HCT116 (cell line): Measurements from ENCODE around the gene SLC6A18. TPM values are rescaled to one million over a fixed set of nuclear protein-coding genes. Genes with fewer than 3 reads are reported as not detected.

Experiments
- ATAC-seq: fragments of 200-7000 bp; cut with Tn5 transposase; 2 replicates; pipeline ENCODE4 v1.9.1; 2020; ENCODE audit warnings: mild to moderate bottlenecking, moderate library complexity
- BruUV-seq: library from RNA; stranded (reverse); fragments of 400-500 nt; replicated peaks from 2 replicates; lab custom pipeline; 2021; lab: Mats Ljungman, UMichigan
- CTCF ChIA-PET: fragments of 300-600 bp; sonication (Branson Sonifier 250); formaldehyde crosslinking; loops from one replicate; lab custom pipeline; 2021; ENCODE audit warnings: antibody characterized with exemption; lab: Charles Lee
- POLR2A ChIA-PET: fragments of 300-600, 350-600 bp; sonication (Branson Sonifier 250); formaldehyde crosslinking; loops from one replicate; lab custom pipeline; 2021; ENCODE audit warnings: antibody characterized with exemption; lab: Charles Lee
- RAD21 ChIA-PET, 2 experiments: fragments of 300-600 bp; sonication (Branson Sonifier 250); formaldehyde crosslinking; loops; one replicate each; lab custom pipeline; 2023; ENCODE audit warnings: low total read pairs in 2 of 2; ENCODE audit not compliant: uncharacterized antibody in 2 of 2, unreplicated experiment in 2 of 2, low non-redundant PET in 1 of 2; lab: Charles Lee
- DNase-seq: peaks from one replicate; pipeline ENCODE4 v3.0.0-alpha.2; 2010; ENCODE audit warnings: low read depth, low spot score
- H2AFZ ChIP-seq: fragments of 200-600 bp; shearing (Covaris generic), sonication (generic); 2 replicates; pipeline ENCODE4 v1.6.1; 2017; ENCODE audit warnings: low read depth, mixed run types, mixed read lengths, antibody characterized with exemption, low read length; ENCODE audit not compliant: poor library complexity, severe bottlenecking
- H3K27ac ChIP-seq: 2 replicates; pipeline ENCODE4 v1.5.1; 2012; ENCODE audit warnings: low read depth, low read length
- H3K27me3 ChIP-seq: fragments of 200-600 bp; sonication (generic); 2 replicates; pipeline ENCODE4 v1.6.1; 2016; ENCODE audit warnings: mixed run types, low read length, mixed read lengths; ENCODE audit not compliant: insufficient read depth
- H3K36me3 ChIP-seq, 2 experiments: fragments of 200-500 bp in 1 of 2; fragments of 200-600 bp in 1 of 2; sonication (Bioruptor generic) in 1 of 2; sonication (generic) in 1 of 2; 2 replicates each; pipeline versions ENCODE4 v1.5.1 to v1.6.1; 2014 to 2016; ENCODE audit warnings: low read length in 2 of 2, inconsistent platforms in 1 of 2, mixed read lengths in 1 of 2, mixed run types in 1 of 2; ENCODE audit not compliant: insufficient read depth in 2 of 2, control insufficient read depth in 1 of 2
- H3K4me1 ChIP-seq, 2 experiments: fragments of 200-600 bp in 1 of 2; sonication (generic) in 1 of 2; 2 replicates each; pipeline versions ENCODE4 v1.5.1 to v1.6.1; 2012 to 2017; ENCODE audit warnings: low read length in 2 of 2, inconsistent platforms in 1 of 2, mild to moderate bottlenecking in 1 of 2, mixed read lengths in 1 of 2, mixed run types in 1 of 2, moderate library complexity in 1 of 2; ENCODE audit not compliant: insufficient read depth in 2 of 2, control insufficient read depth in 1 of 2
- H3K4me2 ChIP-seq: fragments of 200-600 bp; sonication (generic); 2 replicates; pipeline ENCODE4 v1.6.1; 2017; ENCODE audit warnings: mixed run types, low read length, mixed read lengths
- H3K4me3 ChIP-seq, 2 experiments: fragments of 200-600 bp in 1 of 2; sonication (generic) in 1 of 2; replicated peaks in 1 of 2; 2 replicates each; pipeline ENCODE4 v1.5.1; 2011 to 2016; ENCODE audit warnings: low read length in 2 of 2, control low read depth in 1 of 2, low read depth in 1 of 2, mild to moderate bottlenecking in 1 of 2, mixed read lengths in 1 of 2, mixed run types in 1 of 2
- H3K79me2 ChIP-seq: fragments of 200-600 bp; sonication (generic); 2 replicates; pipeline ENCODE4 v1.6.1; 2017; ENCODE audit warnings: mild to moderate bottlenecking, mixed run types, low read length, moderate library complexity, mixed read lengths; ENCODE audit not compliant: insufficient read depth
- H3K9ac ChIP-seq: fragments of 200-600 bp; sonication (generic); 2 replicates; pipeline ENCODE4 v1.6.1; 2016; ENCODE audit warnings: low read length, mixed read lengths
- H3K9me2 ChIP-seq: fragments of 200-600 bp; sonication (generic), shearing (Covaris generic); 2 replicates; pipeline ENCODE4 v1.6.1; 2017; ENCODE audit warnings: mixed run types, mild to moderate bottlenecking, moderate library complexity; ENCODE audit not compliant: insufficient read depth
- H3K9me3 ChIP-seq, 2 experiments: fragments of 200-500 bp in 1 of 2; fragments of 200-600 bp in 1 of 2; sonication (Bioruptor generic) in 1 of 2; sonication (generic) in 1 of 2; 2 replicates each; pipeline ENCODE4 v1.6.1; 2014 to 2017; ENCODE audit warnings: low read length in 2 of 2, mixed read lengths in 2 of 2, inconsistent platforms in 1 of 2, low read depth in 1 of 2, mild to moderate bottlenecking in 1 of 2, mixed run types in 1 of 2, moderate library complexity in 1 of 2; ENCODE audit not compliant: control insufficient read depth in 1 of 2, insufficient read depth in 1 of 2
- H4K20me1 ChIP-seq: fragments of 200-600 bp; sonication (generic), shearing (Covaris generic); 2 replicates; pipeline ENCODE4 v1.6.1; 2017; ENCODE audit warnings: mixed run types, mild to moderate bottlenecking, moderate library complexity; ENCODE audit not compliant: insufficient read depth
- ATF3 ChIP-seq: IDR thresholded peaks from 2 replicates; pipeline ENCODE4 v1.6.1; 2012
- CEBPB ChIP-seq: IDR thresholded peaks from 2 replicates; pipeline ENCODE4 v1.6.1; 2012; ENCODE audit warnings: low read depth
- CTCF ChIP-seq, 3 experiments: fragments of 200-600 bp in 1 of 3; sonication (generic) in 1 of 3; IDR thresholded peaks in 2 of 3; conservative IDR thresholded peaks in 1 of 3; 2 replicates each; pipeline ENCODE4 v1.5.1; 2012 to 2017; ENCODE audit warnings: low read depth in 2 of 3, low read length in 2 of 3, antibody characterized with exemption in 1 of 3, borderline replicate concordance in 1 of 3, control low read depth in 1 of 3, mild to moderate bottlenecking in 1 of 3, mixed read lengths in 1 of 3, mixed run types in 1 of 3, moderate library complexity in 1 of 3; ENCODE audit not compliant: insufficient read depth in 1 of 3
- EGR1 ChIP-seq: IDR thresholded peaks from 2 replicates; pipeline ENCODE4 v1.6.1; 2012; ENCODE audit warnings: low read depth
- ELF1 ChIP-seq: IDR thresholded peaks from 2 replicates; pipeline ENCODE4 v1.6.1; 2012; ENCODE audit warnings: low read depth, borderline replicate concordance
- EZH2 ChIP-seq: fragments of 200-600 bp; sonication (generic); IDR thresholded peaks from 2 replicates; pipeline ENCODE4 v1.6.1; 2017; ENCODE audit warnings: antibody characterized with exemption, mixed run types
- EZH2phosphoT487 ChIP-seq: fragments of 200-600 bp; IDR thresholded peaks from 2 replicates; pipeline ENCODE4 v1.6.1; 2018; ENCODE audit warnings: antibody characterized with exemption, borderline replicate concordance
- MAX ChIP-seq: IDR thresholded peaks from 2 replicates; pipeline ENCODE4 v1.6.1; 2012
- RAD21 ChIP-seq: IDR thresholded peaks from 2 replicates; pipeline ENCODE4 v1.6.1; 2012; ENCODE audit warnings: low read depth, mild to moderate bottlenecking
- SIN3A ChIP-seq: IDR thresholded peaks from 2 replicates; pipeline ENCODE4 v1.6.1; 2012; ENCODE audit warnings: low read depth
- SP1 ChIP-seq: IDR thresholded peaks from 2 replicates; pipeline ENCODE4 v1.6.1; 2012; ENCODE audit warnings: low read depth
- TCF7L2 ChIP-seq: IDR thresholded peaks from 2 replicates; pipeline ENCODE4 v1.7.0; 2011; ENCODE audit warnings: borderline replicate concordance, inconsistent platforms; ENCODE audit not compliant: insufficient read depth, insufficient read length; ENCODE audit errors: extremely low read depth
- intact Hi-C: fragments of 100-400 bp; cut with micrococcal nuclease; formaldehyde crosslinking; loops from 2 replicates; pipeline ENCODE4 v1.10.0; 2022
- total RNA-seq: library from RNA; stranded (reverse); gene quantifications from one replicate; pipeline ENCODE4 v1.2.1, GENCODE V29; 2021; ENCODE audit not compliant: unreplicated experiment

Gene SLC6A18
- total RNA-seq, 1 experiment from 2014 or later: not detected

- Histone ChIP-seq H2AFZ (no peak overlapping the region), H3K9me3 (no peaks in the 10 kb centered on the region), H3K27ac (no peak overlapping the region), H3K4me3 (no peak overlapping the region), H3K79me2 (no peaks in the 10 kb centered on the region), H3K36me3 (no peaks in the 10 kb centered on the region), H3K9ac (no peak overlapping the region), H3K9me2 (no peaks in the 10 kb centered on the region), H3K4me2 (no peak overlapping the region), H4K20me1 (no peaks in the 10 kb centered on the region), H3K4me1 (0 out of 4 replicates have a peak, but pooled peaks cover 0 to 3% of the 10 kb centered on the region in 2 experiments), H3K27me3 (peaks cover 11% of the 10 kb centered on the region; the same call in 1 of the 2 replicates)
- no peak for DNase-seq
- RAD21 ChIA-PET: no interaction called here
- intact Hi-C loops: no loop called here
- POLR2A ChIA-PET: no interaction called here
- ATAC-seq: no peak
- TF ChIP-seq TCF7L2 (no peak), ELF1 (no peak), SIN3A (no peak), MAX (no peak), SP1 (no peak), RAD21 (no peak), EZH2phosphoT487 (no peak), EZH2 (no peak), CEBPB (no peak), ATF3 (no peak), EGR1 (no peak), CTCF (IDR thresholded peaks at IDR 0.05 in 2 of 3, conservative IDR thresholded peaks at IDR 0.05 in 1 of 3; ENCODE audit: borderline replicate concordance in 1 of 3, insufficient read depth in 1 of 3, low read depth in 2 of 3, low read length in 2 of 3) (no peak)
- BruUV-seq: no TSS peak
- CTCF ChIA-PET: no interaction called here
Measured at GRCh38 chr5:1197876-1198666, 27.1 kb upstream of the SLC6A18 start.
